ENCODE measurements around the gene CREB3L4.

CREB3L4 gene

GRCh38 chr1:153968408-153968807 lies 706 bp downstream of the CREB3L4 start:
- Histone ChIP-seq H3K79me2 (ENCODE audit: control insufficient read depth, low read length) (peaks cover 48% of the 10 kb centered on the region), H3K4me3 (ENCODE audit: low read length) (peak overlapping the region; percentile 76), H3K36me3 (ENCODE audit: control insufficient read depth, low read length) (peaks cover 14% of the 10 kb centered on the region), H3F3A (ENCODE audit: control insufficient read depth, insufficient read depth) (peaks cover 22% of the 10 kb centered on the region), H3K9me3 (ENCODE audit: control insufficient read depth, insufficient read depth, low read length) (no peaks in the 10 kb centered on the region), H4K20me1 (ENCODE audit: control insufficient read depth, insufficient read depth, low read depth, low read length) (no peaks in the 10 kb centered on the region), H3K27ac (ENCODE audit: low read depth, low read length) (peak overlapping the region; percentile 90), H3K4me2 (ENCODE audit: low read length) (peak overlapping the region; percentile 97), H3K4me1 (ENCODE audit: control insufficient read depth, low read length) (peaks cover 31% of the 10 kb centered on the region), H3K9me2 (replicated peaks; ENCODE audit: control insufficient read depth, low read length) (no peaks in the 10 kb centered on the region), H3K27me3 (ENCODE audit: control insufficient read depth, low read length) (no peaks in the 10 kb centered on the region)
- TF ChIP-seq EZH2phosphoT487 (IDR thresholded peaks at IDR 0.05; ENCODE audit: borderline replicate concordance, low read length) (no peak), CTCF (IDR thresholded peaks at IDR 0.05; ENCODE audit: low read depth, low read length, poor library complexity, severe bottlenecking) (no peak)

- peak overlapping the region; percentile 97 for H3K4me2 ChIP-seq (ENCODE audit: low read length)
- peaks cover 32% of the 10 kb centered on the region for H3K4me1 ChIP-seq (ENCODE audit: control insufficient read depth, low read length)
- TF ChIP-seq EZH2phosphoT487 (IDR thresholded peaks at IDR 0.05; ENCODE audit: borderline replicate concordance, low read length) (no peak), CTCF (IDR thresholded peaks at IDR 0.05; ENCODE audit: low read depth, low read length, poor library complexity, severe bottlenecking) (no peak)
- H3K79me2 ChIP-seq (ENCODE audit: control insufficient read depth, low read length): peaks cover 46% of the 10 kb centered on the region
- peaks cover 24% of the 10 kb centered on the region for H3F3A ChIP-seq (ENCODE audit: control insufficient read depth, insufficient read depth)
- no peak overlapping the region for H3K27ac ChIP-seq (ENCODE audit: low read depth, low read length)
- no peaks in the 10 kb centered on the region for H4K20me1 ChIP-seq (ENCODE audit: control insufficient read depth, insufficient read depth, low read depth, low read length)
- peaks cover 19% of the 10 kb centered on the region for H3K36me3 ChIP-seq (ENCODE audit: control insufficient read depth, low read length)
- H3K4me3 ChIP-seq (ENCODE audit: low read length): peak overlapping the region; percentile 76
- no peaks in the 10 kb centered on the region for H3K9me3 ChIP-seq (ENCODE audit: control insufficient read depth, insufficient read depth, low read length)
- H3K27me3 ChIP-seq (ENCODE audit: control insufficient read depth, low read length): no peaks in the 10 kb centered on the region
- no peaks in the 10 kb centered on the region for H3K9me2 ChIP-seq (replicated peaks; ENCODE audit: control insufficient read depth, low read length)
These were observed 1.3 kb downstream of the CREB3L4 start for GRCh38 chr1:153968972-153969371.

- Histone ChIP-seq H3K9me3 (ENCODE audit: control insufficient read depth, insufficient read depth, low read length) (no peaks in the 10 kb centered on the region), H4K20me1 (ENCODE audit: control insufficient read depth, insufficient read depth, low read depth, low read length) (no peaks in the 10 kb centered on the region), H3K79me2 (ENCODE audit: control insufficient read depth, low read length) (peaks cover 34% of the 10 kb centered on the region), H3F3A (ENCODE audit: control insufficient read depth, insufficient read depth) (peaks cover 33% of the 10 kb centered on the region), H3K36me3 (ENCODE audit: control insufficient read depth, low read length) (peaks cover 32% of the 10 kb centered on the region), H3K27ac (ENCODE audit: low read depth, low read length) (no peak overlapping the region), H3K4me1 (ENCODE audit: control insufficient read depth, low read length) (peaks cover 25% of the 10 kb centered on the region), H3K9me2 (replicated peaks; ENCODE audit: control insufficient read depth, low read length) (no peaks in the 10 kb centered on the region), H3K4me3 (ENCODE audit: low read length) (no peak overlapping the region), H3K27me3 (ENCODE audit: control insufficient read depth, low read length) (no peaks in the 10 kb centered on the region), H3K4me2 (ENCODE audit: low read length) (no peak overlapping the region)
- no peak for TF ChIP-seq EZH2phosphoT487 (IDR thresholded peaks at IDR 0.05; ENCODE audit: borderline replicate concordance, low read length)
- no peak for TF ChIP-seq CTCF (IDR thresholded peaks at IDR 0.05; ENCODE audit: low read depth, low read length, poor library complexity, severe bottlenecking)
These were observed 2.6 kb downstream of the CREB3L4 start for GRCh38 chr1:153970346-153970745.
